Mammary epithelial cell (primary cell): ENCODE data around the gene SEPSECS.

ENCODE experiments used
- EZH2 ChIP-seq: IDR thresholded peaks from 2 replicates; pipeline ENCODE4 v1.6.1; 2012; ENCODE audit warnings: low read length, inconsistent platforms, borderline replicate concordance
- TF ChIP-seq, protein P1 (sequence below), 2 donors: IDR thresholded peaks in 1 of 2; conservative IDR thresholded peaks in 1 of 2; 2 replicates each; pipeline ENCODE4 v1.5.1; 2011 to 2012; ENCODE audit warnings: inconsistent platforms in 2 of 2, low read length in 2 of 2, mild to moderate bottlenecking in 2 of 2, control low read depth in 1 of 2, low read depth in 1 of 2; ENCODE audit not compliant: insufficient read depth in 1 of 2; ENCODE audit errors: extremely low read depth in 1 of 2

- TF ChIP-seq, protein P1, sequence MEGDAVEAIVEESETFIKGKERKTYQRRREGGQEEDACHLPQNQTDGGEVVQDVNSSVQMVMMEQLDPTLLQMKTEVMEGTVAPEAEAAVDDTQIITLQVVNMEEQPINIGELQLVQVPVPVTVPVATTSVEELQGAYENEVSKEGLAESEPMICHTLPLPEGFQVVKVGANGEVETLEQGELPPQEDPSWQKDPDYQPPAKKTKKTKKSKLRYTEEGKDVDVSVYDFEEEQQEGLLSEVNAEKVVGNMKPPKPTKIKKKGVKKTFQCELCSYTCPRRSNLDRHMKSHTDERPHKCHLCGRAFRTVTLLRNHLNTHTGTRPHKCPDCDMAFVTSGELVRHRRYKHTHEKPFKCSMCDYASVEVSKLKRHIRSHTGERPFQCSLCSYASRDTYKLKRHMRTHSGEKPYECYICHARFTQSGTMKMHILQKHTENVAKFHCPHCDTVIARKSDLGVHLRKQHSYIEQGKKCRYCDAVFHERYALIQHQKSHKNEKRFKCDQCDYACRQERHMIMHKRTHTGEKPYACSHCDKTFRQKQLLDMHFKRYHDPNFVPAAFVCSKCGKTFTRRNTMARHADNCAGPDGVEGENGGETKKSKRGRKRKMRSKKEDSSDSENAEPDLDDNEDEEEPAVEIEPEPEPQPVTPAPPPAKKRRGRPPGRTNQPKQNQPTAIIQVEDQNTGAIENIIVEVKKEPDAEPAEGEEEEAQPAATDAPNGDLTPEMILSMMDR (conservative IDR thresholded peaks at IDR 0.05 in 1 of 2, IDR thresholded peaks at IDR 0.05 in 1 of 2; ENCODE audit: extremely low read depth in 1 of 2, insufficient read depth in 1 of 2, low read depth in 1 of 2, low read length in 2 of 2): no peak
- no peak for TF ChIP-seq EZH2
Observed at GRCh38 chr4:25155947-25156346, 4.3 kb downstream of the SEPSECS start.
